ENCODE measurements around the gene PDE4D.

DNA sequence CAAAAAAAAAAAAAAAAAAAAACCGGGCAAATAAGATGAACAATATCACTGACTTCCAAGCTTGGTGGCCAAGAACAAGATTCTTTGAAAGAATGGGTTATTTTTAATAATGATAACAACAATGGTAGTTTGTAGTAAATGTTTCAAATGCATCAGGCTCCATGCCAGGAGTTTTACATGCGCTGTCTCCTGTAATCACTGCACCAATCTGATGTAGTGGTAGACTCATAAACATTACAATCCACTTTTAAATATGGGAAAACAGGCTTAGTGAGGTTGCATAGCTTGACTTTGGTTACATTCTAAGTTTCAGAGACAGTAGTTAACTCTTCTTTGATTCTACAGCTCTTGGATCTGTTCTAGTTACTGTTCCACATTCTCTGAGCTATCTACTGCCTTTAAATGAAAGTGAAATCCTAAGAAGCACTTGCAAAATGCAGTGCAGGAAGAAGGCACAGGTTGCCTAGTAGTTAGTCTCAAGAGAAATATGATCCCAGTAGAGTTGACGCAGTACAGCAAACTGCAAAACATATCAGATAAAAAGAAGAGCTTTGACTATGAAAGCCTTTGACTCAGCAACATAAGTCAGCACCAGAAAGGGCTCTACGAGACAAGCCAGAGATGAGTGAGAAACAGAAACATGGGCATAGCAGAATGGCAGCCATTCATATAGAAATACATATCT, 62.1 kb downstream of the PDE4D start:
- TF ChIP-seq, protein P1, sequence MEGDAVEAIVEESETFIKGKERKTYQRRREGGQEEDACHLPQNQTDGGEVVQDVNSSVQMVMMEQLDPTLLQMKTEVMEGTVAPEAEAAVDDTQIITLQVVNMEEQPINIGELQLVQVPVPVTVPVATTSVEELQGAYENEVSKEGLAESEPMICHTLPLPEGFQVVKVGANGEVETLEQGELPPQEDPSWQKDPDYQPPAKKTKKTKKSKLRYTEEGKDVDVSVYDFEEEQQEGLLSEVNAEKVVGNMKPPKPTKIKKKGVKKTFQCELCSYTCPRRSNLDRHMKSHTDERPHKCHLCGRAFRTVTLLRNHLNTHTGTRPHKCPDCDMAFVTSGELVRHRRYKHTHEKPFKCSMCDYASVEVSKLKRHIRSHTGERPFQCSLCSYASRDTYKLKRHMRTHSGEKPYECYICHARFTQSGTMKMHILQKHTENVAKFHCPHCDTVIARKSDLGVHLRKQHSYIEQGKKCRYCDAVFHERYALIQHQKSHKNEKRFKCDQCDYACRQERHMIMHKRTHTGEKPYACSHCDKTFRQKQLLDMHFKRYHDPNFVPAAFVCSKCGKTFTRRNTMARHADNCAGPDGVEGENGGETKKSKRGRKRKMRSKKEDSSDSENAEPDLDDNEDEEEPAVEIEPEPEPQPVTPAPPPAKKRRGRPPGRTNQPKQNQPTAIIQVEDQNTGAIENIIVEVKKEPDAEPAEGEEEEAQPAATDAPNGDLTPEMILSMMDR (conservative IDR thresholded peaks at IDR 0.05 in 1 of 2, IDR thresholded peaks at IDR 0.05 in 1 of 2; ENCODE audit: extremely low read depth in 1 of 2, insufficient read depth in 1 of 2, low read depth in 1 of 2, low read length in 2 of 2): no peak
- TF ChIP-seq EZH2 (IDR thresholded peaks at IDR 0.05; ENCODE audit: borderline replicate concordance, low read length): no peak
